HEK293T (cell line): ENCODE data around the gene MAST4.

Source experiments
- CTCF ChIA-PET: fragments of 350-600 bp; formaldehyde crosslinking; extraction: SDS; loops from one replicate; lab custom pipeline; 2021; ENCODE audit warnings: antibody characterized with exemption, inconsistent platforms; lab: Yijun Ruan, JAX
- POLR2A ChIA-PET: fragments of 350-600 bp; formaldehyde crosslinking; extraction: SDS; loops from one replicate; lab custom pipeline; 2020; ENCODE audit warnings: antibody characterized with exemption, inconsistent platforms; lab: Yijun Ruan, JAX
- DNase-seq: peaks from one replicate; pipeline ENCODE4 v3.0.0; 2012; ENCODE audit warnings: mixed read lengths; ENCODE audit errors: extremely low spot score
- ARNT ChIP-seq: fragments of 450-650 bp; IDR thresholded peaks from 2 replicates; pipeline ENCODE4 v1.6.1; 2017; ENCODE audit warnings: mild to moderate bottlenecking
- BHLHE40 ChIP-seq: fragments of 450-650 bp; IDR thresholded peaks from 2 replicates; pipeline ENCODE4 v1.6.1; 2016; ENCODE audit warnings: mild to moderate bottlenecking, moderate library complexity, borderline replicate concordance
- CTBP1 ChIP-seq: fragments of 450-650 bp; IDR thresholded peaks from 2 replicates; pipeline ENCODE4 v1.6.1; 2016; ENCODE audit warnings: borderline replicate concordance
- ELF4 ChIP-seq: fragments of 450-650 bp; IDR thresholded peaks from 2 replicates; pipeline ENCODE4 v1.6.1; 2017; ENCODE audit warnings: antibody characterized with exemption
- FOXA1 ChIP-seq: fragments of 450-650 bp; IDR thresholded peaks from 2 replicates; pipeline ENCODE4 v1.6.1; 2016; ENCODE audit warnings: mild to moderate bottlenecking
- FOXK2 ChIP-seq: fragments of 450-650 bp; IDR thresholded peaks from 2 replicates; pipeline ENCODE4 v1.6.1; 2016; ENCODE audit warnings: mild to moderate bottlenecking
- FOXM1 ChIP-seq: fragments of 450-650 bp; IDR thresholded peaks from 2 replicates; pipeline ENCODE4 v1.6.1; 2017; ENCODE audit warnings: mild to moderate bottlenecking, borderline replicate concordance
- HDGF ChIP-seq: fragments of 450-650 bp; IDR thresholded peaks from 2 replicates; pipeline ENCODE4 v1.6.1; 2017; ENCODE audit warnings: antibody characterized with exemption, borderline replicate concordance
- L3MBTL2 ChIP-seq: fragments of 450-650 bp; conservative IDR thresholded peaks from 2 replicates; pipeline ENCODE4 v1.6.1; 2016; ENCODE audit warnings: mild to moderate bottlenecking
- LEF1 ChIP-seq: fragments of 450-650 bp; IDR thresholded peaks from 2 replicates; pipeline ENCODE4 v1.6.1; 2017; ENCODE audit warnings: mild to moderate bottlenecking, borderline replicate concordance
- NFRKB ChIP-seq: fragments of 450-650 bp; IDR thresholded peaks from 2 replicates; pipeline ENCODE4 v1.6.1; 2016; ENCODE audit warnings: mild to moderate bottlenecking, moderate library complexity
- SP1 ChIP-seq: fragments of 450-650 bp; IDR thresholded peaks from 2 replicates; pipeline ENCODE4 v1.6.1; 2017
- SUZ12 ChIP-seq: fragments of 450-650 bp; IDR thresholded peaks from 2 replicates; pipeline ENCODE4 v1.6.1; 2016; ENCODE audit warnings: mild to moderate bottlenecking
- TARDBP ChIP-seq: fragments of 450-650 bp; IDR thresholded peaks from 2 replicates; pipeline ENCODE4 v1.6.1; 2016
- ZNF384 ChIP-seq: fragments of 450-650 bp; IDR thresholded peaks from 2 replicates; pipeline ENCODE4 v1.6.1; 2016
- TF ChIP-seq, protein P1 (sequence below): fragments of 450-650 bp; IDR thresholded peaks from 2 replicates; pipeline ENCODE4 v1.6.1; 2016

Gene MAST4

DNA sequence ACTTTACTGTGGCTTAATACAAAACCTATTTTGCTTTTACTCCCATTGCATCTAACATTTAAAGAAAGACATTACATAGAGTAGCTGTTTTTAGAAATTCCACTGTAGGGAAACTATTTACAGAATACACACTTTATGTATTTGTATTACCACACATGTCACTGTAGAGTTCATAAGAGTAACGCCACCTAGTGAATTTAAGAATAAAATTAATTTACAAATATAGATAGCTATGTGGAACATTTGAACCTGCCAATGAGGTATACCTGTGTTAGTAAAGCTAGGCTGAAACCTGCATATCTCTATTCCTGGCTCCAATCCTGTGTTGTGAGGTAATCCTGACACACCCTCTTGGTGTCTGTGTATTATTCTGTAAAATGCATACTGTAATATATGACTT lies 234.4 kb downstream of the MAST4 start:
- no peak for TF ChIP-seq BHLHE40
- TF ChIP-seq SP1, result no peak
- no peak for TF ChIP-seq NFRKB
- no peak for TF ChIP-seq ZNF384
- no peak for TF ChIP-seq FOXK2
- TF ChIP-seq, protein P1, sequence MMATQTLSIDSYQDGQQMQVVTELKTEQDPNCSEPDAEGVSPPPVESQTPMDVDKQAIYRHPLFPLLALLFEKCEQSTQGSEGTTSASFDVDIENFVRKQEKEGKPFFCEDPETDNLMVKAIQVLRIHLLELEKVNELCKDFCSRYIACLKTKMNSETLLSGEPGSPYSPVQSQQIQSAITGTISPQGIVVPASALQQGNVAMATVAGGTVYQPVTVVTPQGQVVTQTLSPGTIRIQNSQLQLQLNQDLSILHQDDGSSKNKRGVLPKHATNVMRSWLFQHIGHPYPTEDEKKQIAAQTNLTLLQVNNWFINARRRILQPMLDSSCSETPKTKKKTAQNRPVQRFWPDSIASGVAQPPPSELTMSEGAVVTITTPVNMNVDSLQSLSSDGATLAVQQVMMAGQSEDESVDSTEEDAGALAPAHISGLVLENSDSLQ, result no peak
- no peak for TF ChIP-seq TARDBP
- TF ChIP-seq CTBP1, result no peak
- no peak for DNase-seq
- POLR2A ChIA-PET, result interaction anchor here (0.6 kb wide), 1 partner anchor 8 kb away, joined by 3 read pairs; no protein-coding TSS in a partner anchor
- CTCF ChIA-PET, result interaction anchor here (0.6 kb wide), 1 partner anchor 10 kb away, joined by 3 read pairs; no protein-coding TSS in a partner anchor

DNA sequence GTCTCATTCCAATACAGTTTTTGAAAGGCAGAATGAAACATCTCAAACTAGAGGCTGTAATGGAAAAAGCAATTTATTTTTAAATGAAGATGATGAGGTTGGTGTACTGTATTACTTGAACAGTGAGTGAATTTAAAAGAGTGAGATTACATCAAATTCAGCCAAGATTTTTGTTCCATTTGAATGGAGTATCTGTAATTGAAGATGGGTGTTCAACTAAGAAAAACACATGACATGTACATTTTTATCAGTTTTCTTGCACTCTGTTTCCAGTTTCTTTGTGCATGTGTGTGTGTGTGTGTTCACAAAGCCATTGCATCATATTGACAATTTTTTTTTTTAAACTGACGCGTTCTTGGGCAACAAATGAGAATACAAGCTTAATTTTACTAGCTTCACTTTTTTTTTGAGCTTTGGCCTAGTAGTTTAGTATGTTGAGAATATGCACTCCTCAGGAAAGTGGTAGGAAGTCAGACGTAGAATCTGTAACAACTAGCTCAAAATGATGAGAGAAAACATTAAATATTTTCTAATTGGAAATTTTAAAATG lies 243.5 kb downstream of the MAST4 start:
- TF ChIP-seq L3MBTL2 (no peak), SUZ12 (no peak), LEF1 (no peak), BHLHE40 (no peak), CTBP1 (no peak), ELF4 (no peak), ZNF384 (no peak), ARNT (no peak), TARDBP (no peak), FOXM1 (no peak), NFRKB (no peak), SP1 (no peak), FOXK2 (no peak), HDGF (no peak)
- TF ChIP-seq, protein P1, result no peak
- POLR2A ChIA-PET, result interaction anchor here (0.7 to 1.2 kb wide), 2 partner anchors 9 to 11 kb away, joined by 3 to 4 read pairs; no protein-coding TSS in a partner anchor
- no peak for DNase-seq
- CTCF ChIA-PET, result interaction anchor here (1.0 kb wide), 1 partner anchor 9 kb away, joined by 3 read pairs; no protein-coding TSS in a partner anchor

DNA sequence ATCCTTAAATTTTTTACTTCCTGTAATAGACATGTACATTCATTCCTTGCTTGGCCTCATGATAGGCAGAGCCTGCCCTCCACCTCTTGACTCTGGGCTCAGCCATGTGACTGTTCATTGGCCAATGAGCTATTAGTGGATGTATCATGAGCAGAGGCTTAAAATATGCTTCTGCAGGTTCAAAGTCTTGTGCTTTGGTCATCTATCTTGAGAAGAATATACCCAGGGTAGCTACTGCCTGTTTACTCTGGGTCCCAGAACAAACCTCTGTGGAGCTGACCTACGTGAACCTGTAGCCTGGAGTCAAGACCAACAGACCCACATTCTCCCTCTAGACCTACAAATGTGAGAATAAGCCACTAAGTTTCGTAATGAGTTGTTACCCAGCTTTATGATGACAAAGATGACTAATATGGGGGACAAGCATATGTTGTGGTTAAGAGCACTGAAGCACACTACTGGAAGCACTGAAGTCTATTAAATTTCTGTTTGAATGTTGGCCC lies 244.4 kb downstream of the MAST4 start:
- ChIA-PET CTCF (interaction anchor here (1.0 kb wide), 1 partner anchor 10 kb away, joined by 3 read pairs; no protein-coding TSS in a partner anchor), POLR2A (interaction anchor here (0.8 to 1.2 kb wide), 2 partner anchors 12 to 92 kb away, joined by 3 to 4 read pairs; no protein-coding TSS in a partner anchor)
- TF ChIP-seq LEF1 (no peak), ZNF384 (no peak), FOXK2 (no peak)
- DNase-seq, result no peak

- POLR2A ChIA-PET, result no interaction called here
- CTCF ChIA-PET, result no interaction called here
- no peak for DNase-seq
- TF ChIP-seq NFRKB, result no peak
- no peak for TF ChIP-seq ZNF384
- TF ChIP-seq SP1, result no peak
- no peak for TF ChIP-seq SUZ12
- TF ChIP-seq, protein P1, result no peak
- no peak for TF ChIP-seq FOXA1
- TF ChIP-seq CTBP1, result no peak
- no peak for TF ChIP-seq TARDBP
- no peak for TF ChIP-seq HDGF
- no peak for TF ChIP-seq ARNT
- TF ChIP-seq FOXK2, result no peak
Measured at GRCh38 chr5:66841264-66841663, 245.1 kb downstream of the MAST4 start.

DNA sequence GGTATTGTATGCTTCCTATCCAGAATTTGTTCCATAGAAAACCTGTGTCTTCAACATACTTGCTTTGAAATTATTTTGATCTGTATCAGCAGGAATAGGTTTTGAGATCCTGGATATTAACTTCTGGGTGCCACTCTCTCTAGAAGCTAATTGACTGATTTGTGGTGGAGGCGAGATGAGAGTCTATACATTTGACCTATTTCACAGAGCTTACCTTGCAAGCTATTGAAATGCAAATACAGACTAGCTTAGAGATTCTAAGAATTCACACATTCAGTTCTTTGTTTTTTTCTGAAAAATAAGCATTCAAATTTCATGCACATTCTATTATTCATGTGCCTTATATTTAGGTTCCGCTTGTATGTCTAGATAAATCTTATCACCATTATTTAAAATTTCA lies 246.3 kb downstream of the MAST4 start:
- ChIA-PET POLR2A (no interaction called here), CTCF (no interaction called here)
- DNase-seq, result no peak
- no peak for TF ChIP-seq FOXK2
- no peak for TF ChIP-seq HDGF
- TF ChIP-seq ZNF384, result no peak
- no peak for TF ChIP-seq SP1
- no peak for TF ChIP-seq ARNT
- no peak for TF ChIP-seq ELF4
- no peak for TF ChIP-seq L3MBTL2
- TF ChIP-seq SUZ12, result no peak
- no peak for TF ChIP-seq LEF1
- TF ChIP-seq NFRKB, result no peak
- TF ChIP-seq TARDBP, result no peak
- no peak for TF ChIP-seq CTBP1
- TF ChIP-seq, protein P1, result no peak
- no peak for TF ChIP-seq FOXA1
- TF ChIP-seq BHLHE40, result no peak
- no peak for TF ChIP-seq FOXM1

- no peak for DNase-seq
- POLR2A ChIA-PET, result no interaction called here
- CTCF ChIA-PET, result no interaction called here
- no peak for TF ChIP-seq FOXK2
Measured at GRCh38 chr5:66843065-66843464, 246.9 kb downstream of the MAST4 start.
